ENCODE data around the gene HAGHL. TPM values are rescaled to one million over a fixed set of nuclear protein-coding genes. Genes with fewer than 3 reads are reported as not detected.

The HAGHL gene
- polyA plus RNA-seq, 1 donor (not counting 4 experiments of a cell fraction or from before 2014, with no cell fraction given), result 8.0 TPM

- FAIRE-seq (no peak), DNase-seq (ENCODE audit: low read depth, low spot score) (no peak)
- Histone ChIP-seq H3K9me3 (ENCODE audit: control insufficient read depth, low read depth, low read length) (no peaks in the 10 kb centered on the region), H3K79me2 (ENCODE audit: control insufficient read depth, insufficient read depth, low read length) (peaks cover 8% of the 10 kb centered on the region), H3K4me3 (ENCODE audit: control insufficient read depth in 2 of 3, extremely low read depth in 1 of 3, insufficient read depth in 2 of 3, low read depth in 1 of 3, low read length in 3 of 3) (no peak overlapping the region), H3K27ac (ENCODE audit: control insufficient read depth, insufficient read depth, low read length) (no peak overlapping the region), H3K9ac (ENCODE audit: control insufficient read depth, extremely low read depth, insufficient read depth, low read length) (no peak overlapping the region), H3K27me3 (ENCODE audit: control insufficient read depth, extremely low read depth, insufficient read depth, low read length) (no peaks in the 10 kb centered on the region), H3K4me1 (ENCODE audit: control insufficient read depth, extremely low read depth, insufficient read depth, low read length) (peaks cover 27% of the 10 kb centered on the region), H2AFZ (ENCODE audit: control insufficient read depth, low read length) (no peak overlapping the region), H3K36me3 (ENCODE audit: control insufficient read depth in 2 of 2, extremely low read depth in 1 of 2, insufficient read depth in 2 of 2, low read length in 2 of 2) (no peaks in the 10 kb centered on the region), H3K4me2 (ENCODE audit: control insufficient read depth, extremely low read depth, insufficient read depth, low read depth, low read length) (no peak overlapping the region), H4K20me1 (ENCODE audit: control insufficient read depth, extremely low read depth, insufficient read depth, low read length) (peaks cover 8% of the 10 kb centered on the region), H3K9me1 (ENCODE audit: control insufficient read depth, extremely low read depth, insufficient read depth, low read length) (no peaks in the 10 kb centered on the region)
- dilution Hi-C loops (cut with MboI; ENCODE audit: extremely low pct_ligation_motif_present, low sequenced_read_pairs), result no loop called here
- no peak for TF ChIP-seq CTCF (optimal IDR thresholded peaks at IDR 0.05 in 1 of 3, IDR thresholded peaks at IDR 0.05 in 1 of 3, conservative IDR thresholded peaks at IDR 0.05 in 1 of 3; ENCODE audit: extremely low read depth in 1 of 3, insufficient read depth in 2 of 3, low read length in 3 of 3)
- no peak for TF ChIP-seq EZH2 (IDR thresholded peaks at IDR 0.05; ENCODE audit: low read length)
These were observed 10.1 kb upstream of the HAGHL start for GRCh38 chr16:716768-717325.

GRCh38 chr16:717450-718245 is 9.3 kb upstream of the HAGHL start:
- no peak for FAIRE-seq
- Histone ChIP-seq H3K9ac (ENCODE audit: control insufficient read depth, extremely low read depth, insufficient read depth, low read length) (no peak overlapping the region), H3K36me3 (ENCODE audit: control insufficient read depth in 2 of 2, extremely low read depth in 1 of 2, insufficient read depth in 2 of 2, low read length in 2 of 2) (peaks cover 0 to under 1% of the 10 kb centered on the region in 2 experiments), H3K4me3 (ENCODE audit: control insufficient read depth in 2 of 3, extremely low read depth in 1 of 3, insufficient read depth in 2 of 3, low read depth in 1 of 3, low read length in 3 of 3) (no peak overlapping the region), H2AFZ (ENCODE audit: control insufficient read depth, low read length) (no peak overlapping the region), H3K9me1 (ENCODE audit: control insufficient read depth, extremely low read depth, insufficient read depth, low read length) (peaks cover 2% of the 10 kb centered on the region), H3K27me3 (ENCODE audit: control insufficient read depth, extremely low read depth, insufficient read depth, low read length) (no peaks in the 10 kb centered on the region), H3K79me2 (ENCODE audit: control insufficient read depth, insufficient read depth, low read length) (peaks cover 8% of the 10 kb centered on the region), H3K4me2 (ENCODE audit: control insufficient read depth, extremely low read depth, insufficient read depth, low read depth, low read length) (no peak overlapping the region), H3K9me3 (ENCODE audit: control insufficient read depth, low read depth, low read length) (no peaks in the 10 kb centered on the region), H3K4me1 (ENCODE audit: control insufficient read depth, extremely low read depth, insufficient read depth, low read length) (peaks cover 27% of the 10 kb centered on the region), H4K20me1 (ENCODE audit: control insufficient read depth, extremely low read depth, insufficient read depth, low read length) (peaks cover 7% of the 10 kb centered on the region), H3K27ac (ENCODE audit: control insufficient read depth, insufficient read depth, low read length) (no peak overlapping the region)
- TF ChIP-seq EZH2 (IDR thresholded peaks at IDR 0.05; ENCODE audit: low read length) (no peak), CTCF (optimal IDR thresholded peaks at IDR 0.05 in 1 of 3, IDR thresholded peaks at IDR 0.05 in 1 of 3, conservative IDR thresholded peaks at IDR 0.05 in 1 of 3; ENCODE audit: extremely low read depth in 1 of 3, insufficient read depth in 2 of 3, low read length in 3 of 3) (no peak)
- DNase-seq (ENCODE audit: low read depth, low spot score), result no peak
- dilution Hi-C loops (cut with MboI; ENCODE audit: extremely low pct_ligation_motif_present, low sequenced_read_pairs), result no loop called here

Data from keratinocyte (primary cell).